ENCODE data around the gene KMT5B. TPM values are rescaled to one million over a fixed set of nuclear protein-coding genes. Genes with fewer than 3 reads are reported as not detected.

Gene KMT5B
- 10 to 100 TPM; 42.6 to 59.1 TPM for total RNA-seq

DNA sequence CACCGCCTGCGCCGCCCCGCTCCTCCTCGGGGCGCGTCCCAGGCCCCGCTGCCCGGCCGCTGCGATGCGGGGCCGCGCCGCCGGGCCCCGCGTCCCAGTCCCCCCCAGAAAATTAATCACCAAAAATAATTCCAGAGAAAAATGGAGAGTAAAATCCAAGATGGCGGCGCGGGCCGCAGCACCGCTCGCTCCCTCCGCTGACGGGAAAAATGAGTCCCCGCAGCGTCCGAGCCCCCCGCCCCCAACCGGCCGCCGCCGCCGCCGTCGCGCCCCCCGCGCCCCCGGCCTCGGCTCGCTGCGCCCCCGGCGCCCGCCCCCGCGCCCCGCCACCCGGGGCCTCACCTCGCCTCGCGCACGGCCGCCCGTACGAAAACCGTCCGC, at the start of gene KMT5B:
TSS of gene KMT5B (minus strand) at position 162 of the 381 bp plus-strand sequence. CDS start 23,220 bp downstream, outside the sequence.
- Histone ChIP-seq H3K4me3 (peak within 1 kb of the TSS; percentile 82), H3K27ac (peak within 1 kb of the TSS; percentile 99), H3K9me3 (no peaks in the 10 kb centered on the region), H3K9ac (ENCODE audit: low read depth in 2 of 2, low read length in 2 of 2) (peak within 1 kb of the TSS; percentile 94 to 98), H3K27me3 (no peaks in the 10 kb centered on the region), H3K4me1 (peaks cover 16% of the 10 kb centered on the region), H3K36me3 (no peaks in the 10 kb centered on the region)
- intact Hi-C loops (cut with DNase I) = no loop called here
- TF ChIP-seq, protein P1, sequence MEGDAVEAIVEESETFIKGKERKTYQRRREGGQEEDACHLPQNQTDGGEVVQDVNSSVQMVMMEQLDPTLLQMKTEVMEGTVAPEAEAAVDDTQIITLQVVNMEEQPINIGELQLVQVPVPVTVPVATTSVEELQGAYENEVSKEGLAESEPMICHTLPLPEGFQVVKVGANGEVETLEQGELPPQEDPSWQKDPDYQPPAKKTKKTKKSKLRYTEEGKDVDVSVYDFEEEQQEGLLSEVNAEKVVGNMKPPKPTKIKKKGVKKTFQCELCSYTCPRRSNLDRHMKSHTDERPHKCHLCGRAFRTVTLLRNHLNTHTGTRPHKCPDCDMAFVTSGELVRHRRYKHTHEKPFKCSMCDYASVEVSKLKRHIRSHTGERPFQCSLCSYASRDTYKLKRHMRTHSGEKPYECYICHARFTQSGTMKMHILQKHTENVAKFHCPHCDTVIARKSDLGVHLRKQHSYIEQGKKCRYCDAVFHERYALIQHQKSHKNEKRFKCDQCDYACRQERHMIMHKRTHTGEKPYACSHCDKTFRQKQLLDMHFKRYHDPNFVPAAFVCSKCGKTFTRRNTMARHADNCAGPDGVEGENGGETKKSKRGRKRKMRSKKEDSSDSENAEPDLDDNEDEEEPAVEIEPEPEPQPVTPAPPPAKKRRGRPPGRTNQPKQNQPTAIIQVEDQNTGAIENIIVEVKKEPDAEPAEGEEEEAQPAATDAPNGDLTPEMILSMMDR (IDR thresholded peaks at IDR 0.05) = no peak
- DNase-seq = peak; percentile 63

DNA sequence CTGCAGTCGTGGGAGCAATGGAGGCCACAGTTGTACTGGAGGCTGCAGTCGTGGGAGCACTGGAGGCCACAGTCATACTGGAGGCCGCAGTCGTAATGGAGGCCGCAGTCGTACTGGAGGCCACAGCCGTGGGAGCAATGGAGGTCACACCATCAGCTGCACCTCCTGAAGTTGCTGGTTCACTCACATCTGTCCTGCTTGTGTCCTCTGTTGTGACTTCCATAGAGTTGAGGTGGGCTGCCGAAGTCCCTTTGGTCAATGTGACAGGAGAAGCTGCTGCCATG, 49.4 kb upstream of the KMT5B start:
- Histone ChIP-seq H3K4me3 (no peak overlapping the region), H3K27me3 (no peaks in the 10 kb centered on the region), H3K9ac (ENCODE audit: low read depth in 2 of 2, low read length in 2 of 2) (no peak overlapping the region), H3K27ac (no peak overlapping the region), H3K36me3 (no peaks in the 10 kb centered on the region), H3K4me1 (peaks cover 5% of the 10 kb centered on the region), H3K9me3 (no peaks in the 10 kb centered on the region)
- TF ChIP-seq, protein P1 (IDR thresholded peaks at IDR 0.05) = no peak
- intact Hi-C loops (cut with DNase I) = no loop called here
- DNase-seq = no peak

DNA sequence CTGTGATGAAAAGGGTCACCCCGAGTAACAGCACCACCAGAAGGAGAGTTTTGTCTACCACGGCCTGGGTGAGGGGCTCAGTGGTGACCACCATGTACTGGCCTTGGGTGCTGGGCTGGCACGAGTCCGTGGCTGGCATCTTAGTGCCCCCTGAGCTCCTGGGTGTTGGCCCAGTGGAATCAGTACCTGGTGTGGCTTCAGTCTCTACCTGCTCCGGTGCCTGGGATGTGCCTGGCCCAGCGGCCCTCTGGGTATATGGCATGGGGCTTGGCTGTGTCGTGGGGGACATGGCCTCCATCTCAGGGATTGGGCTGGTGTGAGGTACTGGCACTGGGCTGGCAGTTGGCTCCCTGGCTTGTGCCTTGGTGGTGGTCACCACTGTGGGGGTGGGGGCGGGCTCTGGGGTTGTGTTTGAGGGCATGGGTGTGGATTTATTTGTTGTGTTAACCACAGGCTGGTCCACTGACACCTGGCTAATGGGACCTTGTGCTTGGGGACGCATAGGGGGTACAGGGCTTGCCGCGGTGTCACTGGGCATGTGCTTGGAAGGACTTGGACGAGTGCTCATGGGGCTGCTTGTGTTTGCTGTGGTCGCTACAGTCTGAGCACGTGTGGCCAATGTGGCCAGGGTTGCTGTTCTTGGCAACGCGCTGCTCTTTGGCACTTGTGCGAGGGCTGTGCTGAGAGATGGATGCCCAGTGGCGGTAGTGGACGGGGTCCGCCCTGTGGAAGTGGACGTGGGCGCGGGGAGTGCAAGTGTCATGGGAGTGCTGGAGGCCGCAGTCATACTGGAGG, 48.9 kb upstream of the KMT5B start:
- no peaks in the 10 kb centered on the region for H3K9me3 ChIP-seq
- no peak overlapping the region for H3K27ac ChIP-seq
- TF ChIP-seq, protein P1 (IDR thresholded peaks at IDR 0.05) = no peak
- no peak overlapping the region for H3K9ac ChIP-seq (ENCODE audit: low read depth in 2 of 2, low read length in 2 of 2)
- H3K36me3 ChIP-seq = no peaks in the 10 kb centered on the region
- intact Hi-C loops (cut with DNase I) = no loop called here
- no peak for DNase-seq
- peaks cover 9% of the 10 kb centered on the region for H3K4me1 ChIP-seq
- no peak overlapping the region for H3K4me3 ChIP-seq
- H3K27me3 ChIP-seq = no peaks in the 10 kb centered on the region

DNA sequence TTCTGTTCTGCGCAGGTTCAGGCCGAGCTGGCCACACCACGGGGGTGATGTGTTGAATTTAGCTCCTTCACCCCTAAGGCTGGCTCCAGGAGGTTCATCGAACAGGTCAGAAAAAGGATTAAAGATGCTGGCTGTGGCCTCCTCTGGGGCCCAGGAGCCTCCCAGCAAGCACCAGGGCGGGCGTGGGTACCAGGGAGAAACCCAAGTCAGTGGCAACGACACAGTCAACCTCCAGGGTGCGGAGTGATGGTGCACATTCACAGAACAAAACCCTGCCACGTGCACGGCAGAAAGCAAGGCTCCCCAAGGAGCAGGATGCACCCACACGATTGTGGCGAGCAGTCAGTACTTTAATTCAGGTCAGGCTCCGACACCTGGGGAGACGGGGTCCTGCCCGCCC, 47.9 kb upstream of the KMT5B start:
- DNase-seq = no peak
- H3K27ac ChIP-seq = no peak overlapping the region
- no peaks in the 10 kb centered on the region for H3K36me3 ChIP-seq
- no peak overlapping the region for H3K4me3 ChIP-seq
- peaks cover 9% of the 10 kb centered on the region for H3K4me1 ChIP-seq
- TF ChIP-seq, protein P1 (IDR thresholded peaks at IDR 0.05) = no peak
- no peaks in the 10 kb centered on the region for H3K27me3 ChIP-seq
- no peaks in the 10 kb centered on the region for H3K9me3 ChIP-seq
- intact Hi-C loops (cut with DNase I) = no loop called here
- H3K9ac ChIP-seq (ENCODE audit: low read depth in 2 of 2, low read length in 2 of 2) = no peak overlapping the region

DNA sequence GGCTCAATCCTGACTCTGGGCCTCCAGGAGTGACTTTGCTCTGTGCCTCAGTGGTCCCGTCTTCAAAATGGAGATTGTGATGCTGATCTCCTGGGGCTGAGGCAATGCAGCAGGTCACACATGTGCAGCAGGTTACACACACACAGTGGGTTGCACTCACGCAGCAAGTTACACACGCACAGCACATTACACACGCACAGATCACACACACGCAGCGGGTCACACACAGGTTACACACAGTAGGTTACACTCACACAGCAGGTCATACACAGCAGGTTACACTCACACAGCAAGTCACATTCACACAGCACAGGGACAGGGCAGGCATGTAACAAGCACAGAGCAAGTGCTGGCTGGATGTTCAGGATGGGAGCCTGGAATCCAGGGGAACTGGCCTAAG, 47.4 kb upstream of the KMT5B start:
- H3K36me3 ChIP-seq = no peaks in the 10 kb centered on the region
- DNase-seq = no peak
- intact Hi-C loops (cut with DNase I) = no loop called here

More for the DNA sequence above, 47.4 kb upstream of the KMT5B start:
- Histone ChIP-seq H3K4me3 (no peak overlapping the region), H3K9me3 (no peaks in the 10 kb centered on the region), H3K9ac (ENCODE audit: low read depth in 2 of 2, low read length in 2 of 2) (no peak overlapping the region), H3K27ac (no peak overlapping the region), H3K27me3 (no peaks in the 10 kb centered on the region), H3K4me1 (peaks cover 9% of the 10 kb centered on the region)
- TF ChIP-seq, protein P1 (IDR thresholded peaks at IDR 0.05) = no peak

Data from colonic mucosa (tissue), 4 donors.